ENCODE measurements around the gene ANKRD16. TPM values are rescaled to one million over a fixed set of nuclear protein-coding genes. Genes with fewer than 3 reads are reported as not detected.
"Not testable (repeated sequence)": the region's sequence is repeated elsewhere in the genome, so short reads cannot be mapped to it uniquely, and the experiment has no call there.

The ANKRD16 gene
- total and polyA plus RNA-seq, 2 of the 8 experiments (the other 6 are each of a cell fraction or from before 2014, with no cell fraction given) = 8.2 to 12.7 TPM

- no peak for TF ChIP-seq SRF (IDR thresholded peaks at IDR 0.05; ENCODE audit: low read depth, low read length)
Measured at GRCh38 chr10:5910323-5911100, 20.8 kb upstream of the ANKRD16 start (continued).

DNA sequence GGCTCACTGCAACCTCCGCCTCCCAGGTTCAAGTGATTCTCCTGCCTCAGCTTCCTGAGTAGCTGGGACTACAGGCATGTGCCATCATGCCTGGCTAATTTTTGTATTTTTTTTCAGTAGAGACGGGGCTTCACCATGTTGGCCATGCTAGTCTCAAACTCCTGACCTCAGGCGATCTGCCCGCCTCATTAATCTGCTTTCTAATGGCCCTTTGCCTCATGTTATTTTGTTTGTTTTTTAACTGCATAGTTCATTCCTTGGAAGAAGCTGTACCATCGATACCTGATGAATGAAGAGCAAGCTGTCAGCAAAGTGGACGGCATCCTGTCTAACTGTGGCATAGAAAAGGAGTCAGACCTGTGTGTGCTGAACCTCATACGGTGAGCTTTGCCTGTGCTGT, 19.0 kb upstream of the ANKRD16 start:
- H3K4me1 ChIP-seq (replicated peaks in 1 of 4; ENCODE audit: control insufficient read depth in 3 of 4, insufficient read depth in 4 of 4, low read length in 3 of 4); H2BK120ac ChIP-seq (replicated peaks; ENCODE audit: low read depth, low read length); H2AFZ ChIP-seq (ENCODE audit: low read length); H4K91ac ChIP-seq (replicated peaks; ENCODE audit: insufficient read length, low read length); H3K9me3 ChIP-seq (ENCODE audit: insufficient read depth in 2 of 2, low read depth in 1 of 2, low read length in 1 of 2); H3K4me2 ChIP-seq (ENCODE audit: insufficient read depth in 1 of 2, low read depth in 2 of 2, low read length in 2 of 2); FAIRE-seq; H3K9ac ChIP-seq (replicated peaks in 1 of 4; ENCODE audit: extremely low read depth in 1 of 4, low read depth in 3 of 4, low read length in 3 of 4); H3K4ac ChIP-seq (replicated peaks; ENCODE audit: insufficient read length, low read depth, low read length); H3K56ac ChIP-seq (replicated peaks; ENCODE audit: insufficient read length, low read depth, low read length); H3K27me3 ChIP-seq (replicated peaks in 1 of 4; ENCODE audit: control insufficient read depth in 3 of 4, extremely low read depth in 1 of 4, insufficient read depth in 3 of 4, low read length in 3 of 4); H2AK5ac ChIP-seq (ENCODE audit: low read depth, low read length); H3K23me2 ChIP-seq (ENCODE audit: low read depth, low read length); POLR2A ChIA-PET (ENCODE audit: partially characterized antibody); H3K4me3 ChIP-seq (ENCODE audit: extremely low read depth in 1 of 4, insufficient read depth in 2 of 4, low read depth in 3 of 4, low read length in 4 of 4); H3K27ac ChIP-seq (ENCODE audit: low read depth, low read length); H2BK15ac ChIP-seq (ENCODE audit: low read length); H2BK5ac ChIP-seq (ENCODE audit: low read depth, low read length); H3K23ac ChIP-seq (ENCODE audit: insufficient read length); CTCF ChIA-PET (ENCODE audit: partially characterized antibody); H3K18ac ChIP-seq (ENCODE audit: extremely low read depth, low read length); H2BK12ac ChIP-seq (ENCODE audit: low read depth, low read length); H3K14ac ChIP-seq (ENCODE audit: insufficient read length); H4K8ac ChIP-seq (ENCODE audit: extremely low read depth, insufficient read depth, low read length); DNase-seq (ENCODE audit: low read depth in 1 of 2, low spot score in 2 of 2); H3K79me2 ChIP-seq (ENCODE audit: control insufficient read depth in 1 of 2, insufficient read depth in 2 of 2, low read length in 2 of 2); H4K5ac ChIP-seq (ENCODE audit: insufficient read length, low read depth, low read length); H3K79me1 ChIP-seq (ENCODE audit: low read depth, low read length); H2BK20ac ChIP-seq (ENCODE audit: low read length): not testable (repeated sequence)
- WGBS, 2 experiments (ENCODE audit: extremely low coverage in 1 of 2, insufficient coverage in 1 of 2, insufficient read length in 1 of 2, insufficient replicate concordance in 2 of 2, low coverage in 1 of 2, low lambda C conversion rate in 2 of 2, missing lambda C conversion rate in 1 of 2) = 89% methylated on average over 7 of the region's 7 CpGs; no CpG with 5 or more reads in 1 of the 2 experiments
- peaks cover 9 to 49% (median 29%) of the 10 kb centered on the region in 4 experiments; a peak in 6 of 8 replicates for H3K36me3 ChIP-seq (ENCODE audit: control insufficient read depth in 2 of 4, insufficient read depth in 4 of 4, low read length in 3 of 4)
- peaks cover 4 to 11% of the 10 kb centered on the region in 2 experiments for H4K20me1 ChIP-seq (replicated peaks in 1 of 2; ENCODE audit: control insufficient read depth in 1 of 2, insufficient read depth in 2 of 2, low read length in 2 of 2)
